ENCODE results near the gene DBN1.

DNA sequence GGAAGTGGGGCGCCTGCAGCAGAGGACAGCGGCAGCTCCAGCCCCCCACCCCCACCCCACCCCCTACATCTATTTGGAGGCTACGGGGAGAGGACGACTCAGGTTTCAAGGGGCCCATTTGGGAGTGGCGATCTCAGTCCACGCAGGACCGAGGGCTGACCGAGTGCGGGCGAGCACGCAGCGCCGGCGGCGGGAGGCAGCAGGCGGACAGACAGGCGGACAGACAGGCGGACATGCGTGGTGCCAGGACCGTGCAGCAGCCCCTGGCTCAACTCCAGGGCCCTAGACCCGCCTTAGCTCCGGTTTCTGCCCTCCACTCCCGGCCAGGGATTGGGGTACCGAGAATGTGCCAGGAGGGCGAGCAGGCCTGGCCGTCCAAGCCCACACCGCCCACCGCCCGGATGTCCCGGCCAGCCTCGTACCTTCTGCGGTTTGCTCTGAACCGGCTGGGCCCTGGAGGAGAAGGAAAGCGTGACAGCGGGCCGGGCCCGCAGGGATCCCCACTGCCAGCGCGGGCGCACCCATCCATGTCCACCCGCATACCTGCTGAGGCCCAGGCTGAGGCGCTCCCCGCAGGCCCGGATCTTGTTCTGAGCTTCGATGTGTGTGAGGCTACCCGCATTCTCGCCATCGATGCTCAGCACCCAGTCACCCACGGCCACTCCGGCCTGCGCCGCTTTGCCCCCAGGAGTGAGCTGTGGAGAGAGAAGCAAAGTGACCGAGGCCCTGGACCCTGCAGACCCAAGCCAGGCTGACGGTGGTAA is 18.7 kb upstream of the DBN1 start:
- TF ChIP-seq, protein P1, sequence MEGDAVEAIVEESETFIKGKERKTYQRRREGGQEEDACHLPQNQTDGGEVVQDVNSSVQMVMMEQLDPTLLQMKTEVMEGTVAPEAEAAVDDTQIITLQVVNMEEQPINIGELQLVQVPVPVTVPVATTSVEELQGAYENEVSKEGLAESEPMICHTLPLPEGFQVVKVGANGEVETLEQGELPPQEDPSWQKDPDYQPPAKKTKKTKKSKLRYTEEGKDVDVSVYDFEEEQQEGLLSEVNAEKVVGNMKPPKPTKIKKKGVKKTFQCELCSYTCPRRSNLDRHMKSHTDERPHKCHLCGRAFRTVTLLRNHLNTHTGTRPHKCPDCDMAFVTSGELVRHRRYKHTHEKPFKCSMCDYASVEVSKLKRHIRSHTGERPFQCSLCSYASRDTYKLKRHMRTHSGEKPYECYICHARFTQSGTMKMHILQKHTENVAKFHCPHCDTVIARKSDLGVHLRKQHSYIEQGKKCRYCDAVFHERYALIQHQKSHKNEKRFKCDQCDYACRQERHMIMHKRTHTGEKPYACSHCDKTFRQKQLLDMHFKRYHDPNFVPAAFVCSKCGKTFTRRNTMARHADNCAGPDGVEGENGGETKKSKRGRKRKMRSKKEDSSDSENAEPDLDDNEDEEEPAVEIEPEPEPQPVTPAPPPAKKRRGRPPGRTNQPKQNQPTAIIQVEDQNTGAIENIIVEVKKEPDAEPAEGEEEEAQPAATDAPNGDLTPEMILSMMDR (conservative IDR thresholded peaks at IDR 0.05 in 1 of 2, IDR thresholded peaks at IDR 0.05 in 1 of 2; ENCODE audit: extremely low read depth in 1 of 2, insufficient read depth in 1 of 2, low read depth in 1 of 2, low read length in 2 of 2), result no peak
- TF ChIP-seq EZH2 (IDR thresholded peaks at IDR 0.05; ENCODE audit: borderline replicate concordance, low read length), result no peak
